MM.1S (cell line): ENCODE results near the gene ERAL1.

Experiments
- DNase-seq: peaks from one replicate; pipeline ENCODE4 v3.0.0-alpha.2; 2015
- H2AFZ ChIP-seq: fragments of 300-600 bp; sonication (generic); 2 replicates; pipeline ENCODE4 v1.6.0; 2016; ENCODE audit warnings: antibody characterized with exemption, low read length
- H3F3A ChIP-seq: fragments of 300-600 bp; sonication (generic); 2 replicates; pipeline ENCODE4 v1.6.1; 2016; ENCODE audit warnings: mild to moderate bottlenecking, antibody characterized with exemption, low read length, moderate library complexity, mixed read lengths; ENCODE audit not compliant: insufficient read depth
- H3K27ac ChIP-seq: fragments of 300-600 bp; sonication (generic); 2 replicates; pipeline ENCODE4 v1.5.1; 2016; ENCODE audit warnings: mild to moderate bottlenecking, low read length
- H3K27me3 ChIP-seq: fragments of 300-600 bp; sonication (generic); replicated peaks from 2 replicates; pipeline ENCODE4 v1.6.0; 2016; ENCODE audit warnings: low read length; ENCODE audit not compliant: insufficient read depth
- H3K36me3 ChIP-seq: fragments of 300-600 bp; sonication (generic); replicated peaks from 2 replicates; pipeline ENCODE4 v1.6.1; 2016; ENCODE audit warnings: mild to moderate bottlenecking, low read length, mixed read lengths; ENCODE audit not compliant: insufficient read depth
- H3K4me1 ChIP-seq: fragments of 300-600 bp; sonication (generic); 2 replicates; pipeline ENCODE4 v1.6.1; 2016; ENCODE audit warnings: low read length, mixed read lengths
- H3K4me2 ChIP-seq: fragments of 300-600 bp; sonication (generic); 2 replicates; pipeline ENCODE4 v1.6.0; 2016; ENCODE audit warnings: low read depth, low read length
- H3K4me3 ChIP-seq: fragments of 300-600 bp; sonication (generic); 2 replicates; pipeline ENCODE4 v1.5.1; 2016; ENCODE audit warnings: low read length, mixed read lengths
- H3K79me2 ChIP-seq: fragments of 300-600 bp; sonication (generic); 2 replicates; pipeline ENCODE4 v1.6.1; 2016; ENCODE audit warnings: mixed run types, low read length, mixed read lengths
- H3K9ac ChIP-seq: fragments of 300-600 bp; sonication (generic); 2 replicates; pipeline ENCODE4 v1.6.1; 2016; ENCODE audit warnings: low read length, mixed read lengths
- H3K9me2 ChIP-seq: fragments of 300-600 bp; sonication (generic); replicated peaks from 2 replicates; pipeline ENCODE4 v1.6.1; 2016; ENCODE audit warnings: mild to moderate bottlenecking, low read length, mixed read lengths; ENCODE audit not compliant: insufficient read depth
- H3K9me3 ChIP-seq: fragments of 300-600 bp; sonication (generic); replicated peaks from 2 replicates; pipeline ENCODE4 v1.6.1; 2016; ENCODE audit warnings: mild to moderate bottlenecking, low read length, mixed read lengths; ENCODE audit not compliant: insufficient read depth
- H4K20me1 ChIP-seq: fragments of 300-600 bp; sonication (generic); 2 replicates; pipeline ENCODE4 v1.6.1; 2016; ENCODE audit warnings: mild to moderate bottlenecking, low read length, moderate library complexity, mixed read lengths; ENCODE audit not compliant: insufficient read depth
- EZH2 ChIP-seq: fragments of 300-600 bp; sonication (generic); optimal IDR thresholded peaks from 2 replicates; pipeline ENCODE3; 2017; ENCODE audit warnings: low read depth, mild to moderate bottlenecking, antibody characterized with exemption, low read length, mixed read lengths
- EZH2phosphoT487 ChIP-seq: fragments of 300-600 bp; sonication (generic); IDR thresholded peaks from 2 replicates; pipeline ENCODE4 v1.6.1; 2018; ENCODE audit warnings: antibody characterized with exemption, low read length
- TF ChIP-seq, protein P1 (sequence below): fragments of 300-600 bp; sonication (generic); IDR thresholded peaks from 2 replicates; pipeline ENCODE4 v1.5.1; 2016; ENCODE audit warnings: antibody characterized with exemption, low read length, mixed read lengths

Gene ERAL1

DNA sequence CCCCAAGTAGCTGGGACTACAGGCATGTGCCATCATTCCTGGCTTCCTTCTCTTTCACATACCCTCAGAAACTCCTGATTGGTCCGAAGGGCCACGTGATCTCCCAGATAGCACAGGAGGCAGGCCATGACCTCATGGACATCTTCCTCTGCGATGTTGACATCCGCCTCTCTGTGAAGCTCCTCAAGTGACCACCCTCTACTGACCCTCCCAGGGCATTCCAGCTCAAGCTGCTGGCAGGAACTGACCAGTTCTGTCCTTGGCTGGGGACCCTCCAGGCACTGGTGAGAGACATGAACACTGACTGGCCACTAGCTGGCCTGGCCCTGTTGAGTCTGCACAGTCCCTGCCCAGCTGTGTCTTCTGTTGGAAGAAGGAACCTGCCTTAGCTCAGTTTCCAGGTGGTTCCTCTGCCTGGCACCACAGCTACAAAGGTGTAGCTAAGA is 5.6 kb downstream of the ERAL1 start:
- Histone ChIP-seq H3K36me3 (0 out of 2 replicates have a peak, but pooled peaks cover 2% of the 10 kb centered on the region), H2AFZ (no peak overlapping the region), H3K9me2 (no peaks in the 10 kb centered on the region), H3K27me3 (no peaks in the 10 kb centered on the region), H3K4me1 (no peaks in the 10 kb centered on the region), H3K9ac (no peak overlapping the region), H3K9me3 (no peaks in the 10 kb centered on the region), H4K20me1 (no peaks in the 10 kb centered on the region), H3F3A (no peaks in the 10 kb centered on the region), H3K4me2 (no peak overlapping the region), H3K4me3 (no peak overlapping the region), H3K27ac (no peak overlapping the region), H3K79me2 (peaks cover 11% of the 10 kb centered on the region)
- TF ChIP-seq EZH2 (no peak), EZH2phosphoT487 (no peak)
- TF ChIP-seq, protein P1, sequence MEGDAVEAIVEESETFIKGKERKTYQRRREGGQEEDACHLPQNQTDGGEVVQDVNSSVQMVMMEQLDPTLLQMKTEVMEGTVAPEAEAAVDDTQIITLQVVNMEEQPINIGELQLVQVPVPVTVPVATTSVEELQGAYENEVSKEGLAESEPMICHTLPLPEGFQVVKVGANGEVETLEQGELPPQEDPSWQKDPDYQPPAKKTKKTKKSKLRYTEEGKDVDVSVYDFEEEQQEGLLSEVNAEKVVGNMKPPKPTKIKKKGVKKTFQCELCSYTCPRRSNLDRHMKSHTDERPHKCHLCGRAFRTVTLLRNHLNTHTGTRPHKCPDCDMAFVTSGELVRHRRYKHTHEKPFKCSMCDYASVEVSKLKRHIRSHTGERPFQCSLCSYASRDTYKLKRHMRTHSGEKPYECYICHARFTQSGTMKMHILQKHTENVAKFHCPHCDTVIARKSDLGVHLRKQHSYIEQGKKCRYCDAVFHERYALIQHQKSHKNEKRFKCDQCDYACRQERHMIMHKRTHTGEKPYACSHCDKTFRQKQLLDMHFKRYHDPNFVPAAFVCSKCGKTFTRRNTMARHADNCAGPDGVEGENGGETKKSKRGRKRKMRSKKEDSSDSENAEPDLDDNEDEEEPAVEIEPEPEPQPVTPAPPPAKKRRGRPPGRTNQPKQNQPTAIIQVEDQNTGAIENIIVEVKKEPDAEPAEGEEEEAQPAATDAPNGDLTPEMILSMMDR, result no peak
- no peak for DNase-seq

- Histone ChIP-seq H3K4me1 (no peaks in the 10 kb centered on the region), H3K4me3 (no peak overlapping the region), H3K9me3 (no peaks in the 10 kb centered on the region), H3K9ac (no peak overlapping the region), H3K4me2 (no peak overlapping the region), H3K27ac (no peak overlapping the region), H3K36me3 (0 out of 2 replicates have a peak, but pooled peaks cover 2% of the 10 kb centered on the region), H3F3A (no peaks in the 10 kb centered on the region), H3K27me3 (no peaks in the 10 kb centered on the region), H3K9me2 (no peaks in the 10 kb centered on the region), H4K20me1 (no peaks in the 10 kb centered on the region), H2AFZ (no peak overlapping the region), H3K79me2 (no peaks in the 10 kb centered on the region)
- no peak for TF ChIP-seq EZH2
- no peak for TF ChIP-seq EZH2phosphoT487
- TF ChIP-seq, protein P1, result no peak
- DNase-seq, result no peak
Observed at GRCh38 chr17:28861393-28862203, 6.8 kb downstream of the ERAL1 start.

- no peaks in the 10 kb centered on the region for H3F3A ChIP-seq
- no peak overlapping the region for H3K9ac ChIP-seq
- TF ChIP-seq EZH2phosphoT487, result no peak
- TF ChIP-seq EZH2, result no peak
- TF ChIP-seq, protein P1, result no peak
- no peak for DNase-seq
- no peaks in the 10 kb centered on the region for H3K79me2 ChIP-seq
- H3K36me3 ChIP-seq, result 0 out of 2 replicates have a peak, but pooled peaks cover 2% of the 10 kb centered on the region
- H3K9me2 ChIP-seq, result no peaks in the 10 kb centered on the region
- no peaks in the 10 kb centered on the region for H3K27me3 ChIP-seq
- no peaks in the 10 kb centered on the region for H4K20me1 ChIP-seq
- no peak overlapping the region for H3K27ac ChIP-seq
- H3K4me2 ChIP-seq, result no peak overlapping the region
- H3K9me3 ChIP-seq, result no peaks in the 10 kb centered on the region
- H3K4me3 ChIP-seq, result no peak overlapping the region
- H2AFZ ChIP-seq, result no peak overlapping the region
- H3K4me1 ChIP-seq, result no peaks in the 10 kb centered on the region
Observed at GRCh38 chr17:28862561-28862960, 7.7 kb downstream of the ERAL1 start.
